HepG2 (cell line): Measurements from ENCODE around the gene FAM156B. TPM values are rescaled to one million over a fixed set of nuclear protein-coding genes. Genes with fewer than 3 reads are reported as not detected.

Source experiments
- ARNT ChIP-seq: fragments of 450-650 bp; IDR thresholded peaks from 2 replicates; pipeline ENCODE4 v1.6.1; 2017
- ARNT2 ChIP-seq: sonication (generic); formaldehyde crosslinking; IDR thresholded peaks from 2 replicates; pipeline ENCODE4 v1.8.0; 2022; ENCODE audit warnings: mild to moderate bottlenecking, low read depth, missing genetic modification reagents, moderate library complexity
- CSRNP2 ChIP-seq: sonication (generic); formaldehyde crosslinking; conservative IDR thresholded peaks from 2 replicates; pipeline ENCODE4 v1.8.0; 2022; ENCODE audit warnings: low read depth, missing genetic modification reagents
- ETV6 ChIP-seq: sonication (generic); formaldehyde crosslinking; conservative IDR thresholded peaks from 2 replicates; pipeline ENCODE4 v1.4.0; 2020; ENCODE audit warnings: missing genetic modification reagents
- KLF13 ChIP-seq: sonication (generic); formaldehyde crosslinking; IDR thresholded peaks from 2 replicates; pipeline ENCODE4 v1.4.0; 2020; ENCODE audit warnings: mild to moderate bottlenecking, missing genetic modification reagents
- MTA3 ChIP-seq: sonication (generic); formaldehyde crosslinking; IDR thresholded peaks from 2 replicates; pipeline ENCODE4 v1.4.0; 2020; ENCODE audit warnings: missing genetic modification reagents
- MXI1 ChIP-seq: IDR thresholded peaks from 3 replicates; pipeline ENCODE4 v1.6.1; 2012; ENCODE audit warnings: low read depth, low read length, inconsistent platforms, borderline replicate concordance
- NR2F1 ChIP-seq, 2 experiments: fragments of 450-650 bp in 1 of 2; formaldehyde crosslinking in 1 of 2; IDR thresholded peaks; 2 replicates each; pipeline versions ENCODE4 v1.5.0 to v1.6.1; 2016 to 2020; ENCODE audit warnings: mild to moderate bottlenecking in 1 of 2, missing compliant biosample characterization in 1 of 2, missing genetic modification reagents in 1 of 2, moderate library complexity in 1 of 2
- RCOR2 ChIP-seq: IDR thresholded peaks from 2 replicates; pipeline ENCODE4 v1.6.1; 2016; ENCODE audit warnings: missing biosample characterization, missing genetic modification reagents
- THRA ChIP-seq: sonication (generic); formaldehyde crosslinking; IDR thresholded peaks from 2 replicates; pipeline ENCODE4 v1.4.0; 2020; ENCODE audit warnings: missing genetic modification reagents, borderline replicate concordance
- TMF1 ChIP-seq: sonication (generic); formaldehyde crosslinking; IDR thresholded peaks from 2 replicates; pipeline ENCODE4 v1.8.1; 2022; ENCODE audit warnings: low read depth, missing genetic modification reagents
- TP53 ChIP-seq: sonication (generic); formaldehyde crosslinking; conservative IDR thresholded peaks from 2 replicates; pipeline ENCODE4 v1.4.0; 2020; ENCODE audit warnings: missing genetic modification reagents
- ZBTB38 ChIP-seq: sonication (generic); formaldehyde crosslinking; IDR thresholded peaks from 2 replicates; pipeline ENCODE4 v1.5.1; 2020; ENCODE audit warnings: mild to moderate bottlenecking, missing genetic modification reagents
- ZFY ChIP-seq: sonication (generic); formaldehyde crosslinking; IDR thresholded peaks from 2 replicates; pipeline ENCODE4 v1.4.0; 2020; ENCODE audit warnings: missing genetic modification reagents
- ZNF432 ChIP-seq: sonication (generic); formaldehyde crosslinking; IDR thresholded peaks from 2 replicates; pipeline ENCODE4 v1.5.0; 2020; ENCODE audit warnings: missing genetic modification reagents, mild to moderate bottlenecking, borderline replicate concordance
- ZNF549 ChIP-seq: sonication (generic); formaldehyde crosslinking; IDR thresholded peaks from 2 replicates; pipeline ENCODE4 v1.5.0; 2020; ENCODE audit warnings: missing genetic modification reagents
- ZNF724P ChIP-seq: sonication (generic); formaldehyde crosslinking; IDR thresholded peaks from 2 replicates; pipeline ENCODE4 v1.8.0; 2022; ENCODE audit warnings: missing genetic modification reagents, borderline replicate concordance
- ZNF746 ChIP-seq: sonication (generic); formaldehyde crosslinking; IDR thresholded peaks from 2 replicates; pipeline ENCODE4 v1.8.0; 2022; ENCODE audit warnings: mild to moderate bottlenecking, missing genetic modification reagents
- ZSCAN20 ChIP-seq: sonication (generic); formaldehyde crosslinking; IDR thresholded peaks from 2 replicates; pipeline ENCODE4 v1.4.0; 2020; ENCODE audit warnings: missing genetic modification reagents, mild to moderate bottlenecking, borderline replicate concordance
- polyA plus RNA-seq, 8 experiments: library from polyadenylated mRNA; depleted of rRNA in 3 of 8; stranded (reverse) in 7 of 8; unstranded in 1 of 8; fragments of >200 nt; fragmentation: Illumina TruSeq in 4 of 8; extraction: Trizol in 4 of 8; gene quantifications; 2 replicates each; pipeline versions ENCODE4 v1.2.1 to v1.2.3, GENCODE V29; 2011 to 2016; ENCODE audit warnings: low read depth in 4 of 8, missing spikeins in 1 of 8, mixed read lengths in 1 of 8; ENCODE audit not compliant: insufficient read depth in 1 of 8
- total RNA-seq, 5 experiments: library from RNA; depleted of rRNA; stranded (reverse); fragments of >200 nt; fragmentation: Illumina TruSeq; extraction: Trizol; gene quantifications; 2 replicates each; pipeline ENCODE4 v1.2.3, GENCODE V29; 2016; ENCODE audit warnings: low read depth in 1 of 5
- TF ChIP-seq, protein P1 (sequence below): sonication (generic); formaldehyde crosslinking; IDR thresholded peaks from 2 replicates; pipeline ENCODE4 v1.5.0; 2020; ENCODE audit warnings: mild to moderate bottlenecking, missing genetic modification reagents, moderate library complexity
- TF ChIP-seq, protein P2 (sequence below): sonication (generic); formaldehyde crosslinking; IDR thresholded peaks from 2 replicates; pipeline ENCODE4 v1.4.0; 2020; ENCODE audit warnings: mild to moderate bottlenecking, missing genetic modification reagents
- TF ChIP-seq, protein P3 (sequence below): sonication (generic); formaldehyde crosslinking; IDR thresholded peaks from 2 replicates; pipeline ENCODE4 v1.5.0; 2020; ENCODE audit warnings: missing genetic modification reagents, mild to moderate bottlenecking, borderline replicate concordance

Gene FAM156B
- total and polyA plus RNA-seq, 2 of the 13 experiments (the other 11 are each of a cell fraction or from before 2014, with no cell fraction given) = 7.8 to 82.1 TPM

DNA sequence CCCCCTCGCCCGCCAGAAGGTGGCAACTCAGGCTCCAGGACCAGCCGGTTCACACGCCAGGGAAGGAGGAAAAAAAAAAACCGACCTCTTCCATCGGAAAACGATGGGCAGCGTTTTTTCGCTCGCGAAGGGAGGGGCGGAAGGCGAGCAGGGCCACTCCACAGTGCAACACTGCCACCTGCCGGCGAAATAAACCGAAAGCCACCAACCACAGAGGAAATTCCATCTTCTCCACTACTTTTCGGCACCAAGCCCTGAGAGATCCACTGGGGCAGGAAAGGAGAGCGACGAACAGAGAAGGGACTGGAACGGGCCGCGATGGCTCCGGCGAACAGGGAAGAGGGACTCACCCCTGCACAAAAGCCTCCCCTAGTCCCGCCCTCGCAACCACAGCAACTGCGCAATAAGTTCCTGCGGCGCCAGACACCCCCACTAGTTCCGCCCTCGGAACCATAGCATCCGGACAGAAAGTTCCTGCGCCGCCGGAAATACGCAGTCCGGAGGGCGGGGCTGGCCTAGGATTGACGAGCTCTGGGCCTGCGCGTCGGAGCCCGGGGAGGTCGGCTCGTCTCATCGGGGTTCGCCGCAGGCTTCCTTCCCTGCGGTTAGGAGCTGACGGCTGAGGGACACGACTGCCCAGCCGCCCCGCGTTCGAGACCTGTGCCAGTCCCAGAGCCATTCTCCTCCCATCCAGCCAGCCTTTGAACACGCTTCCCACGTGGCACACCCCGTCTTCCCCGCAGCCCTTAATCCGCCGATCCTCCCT, 37.8 kb downstream of the FAM156B start (continued):
- TF ChIP-seq, protein P1, sequence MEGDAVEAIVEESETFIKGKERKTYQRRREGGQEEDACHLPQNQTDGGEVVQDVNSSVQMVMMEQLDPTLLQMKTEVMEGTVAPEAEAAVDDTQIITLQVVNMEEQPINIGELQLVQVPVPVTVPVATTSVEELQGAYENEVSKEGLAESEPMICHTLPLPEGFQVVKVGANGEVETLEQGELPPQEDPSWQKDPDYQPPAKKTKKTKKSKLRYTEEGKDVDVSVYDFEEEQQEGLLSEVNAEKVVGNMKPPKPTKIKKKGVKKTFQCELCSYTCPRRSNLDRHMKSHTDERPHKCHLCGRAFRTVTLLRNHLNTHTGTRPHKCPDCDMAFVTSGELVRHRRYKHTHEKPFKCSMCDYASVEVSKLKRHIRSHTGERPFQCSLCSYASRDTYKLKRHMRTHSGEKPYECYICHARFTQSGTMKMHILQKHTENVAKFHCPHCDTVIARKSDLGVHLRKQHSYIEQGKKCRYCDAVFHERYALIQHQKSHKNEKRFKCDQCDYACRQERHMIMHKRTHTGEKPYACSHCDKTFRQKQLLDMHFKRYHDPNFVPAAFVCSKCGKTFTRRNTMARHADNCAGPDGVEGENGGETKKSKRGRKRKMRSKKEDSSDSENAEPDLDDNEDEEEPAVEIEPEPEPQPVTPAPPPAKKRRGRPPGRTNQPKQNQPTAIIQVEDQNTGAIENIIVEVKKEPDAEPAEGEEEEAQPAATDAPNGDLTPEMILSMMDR (CRISPR knock-in tag) = peak; percentile 91
- TF ChIP-seq ZBTB38 (no peak), MTA3 (CRISPR knock-in tag) (no peak), THRA (CRISPR knock-in tag) (no peak; the same call in 1 of the 2 replicates), KLF13 (CRISPR knock-in tag) (no peak), CSRNP2 (CRISPR knock-in tag) (no peak), ZSCAN20 (CRISPR knock-in tag) (no peak), MXI1 (peak; percentile 24; the same call in 1 of the 3 replicates), TMF1 (CRISPR knock-in tag) (no peak), ARNT (no peak), ZFY (CRISPR knock-in tag) (peak; percentile 64; the same call in 1 of the 2 replicates), TP53 (CRISPR knock-in tag) (no peak), NR2F1 (CRISPR knock-in tag; IDR thresholded peaks at IDR 0.05) (no peak), RCOR2 (CRISPR knock-in tag) (no peak), ZNF432 (CRISPR knock-in tag) (no peak), ZNF549 (CRISPR knock-in tag) (no peak), ZNF746 (CRISPR knock-in tag) (no peak), ETV6 (CRISPR knock-in tag) (no peak), ARNT2 (CRISPR knock-in tag) (peak; percentile 28; the same call in 1 of the 2 replicates), ZNF724P (CRISPR knock-in tag) (no peak)
- TF ChIP-seq, protein P2, sequence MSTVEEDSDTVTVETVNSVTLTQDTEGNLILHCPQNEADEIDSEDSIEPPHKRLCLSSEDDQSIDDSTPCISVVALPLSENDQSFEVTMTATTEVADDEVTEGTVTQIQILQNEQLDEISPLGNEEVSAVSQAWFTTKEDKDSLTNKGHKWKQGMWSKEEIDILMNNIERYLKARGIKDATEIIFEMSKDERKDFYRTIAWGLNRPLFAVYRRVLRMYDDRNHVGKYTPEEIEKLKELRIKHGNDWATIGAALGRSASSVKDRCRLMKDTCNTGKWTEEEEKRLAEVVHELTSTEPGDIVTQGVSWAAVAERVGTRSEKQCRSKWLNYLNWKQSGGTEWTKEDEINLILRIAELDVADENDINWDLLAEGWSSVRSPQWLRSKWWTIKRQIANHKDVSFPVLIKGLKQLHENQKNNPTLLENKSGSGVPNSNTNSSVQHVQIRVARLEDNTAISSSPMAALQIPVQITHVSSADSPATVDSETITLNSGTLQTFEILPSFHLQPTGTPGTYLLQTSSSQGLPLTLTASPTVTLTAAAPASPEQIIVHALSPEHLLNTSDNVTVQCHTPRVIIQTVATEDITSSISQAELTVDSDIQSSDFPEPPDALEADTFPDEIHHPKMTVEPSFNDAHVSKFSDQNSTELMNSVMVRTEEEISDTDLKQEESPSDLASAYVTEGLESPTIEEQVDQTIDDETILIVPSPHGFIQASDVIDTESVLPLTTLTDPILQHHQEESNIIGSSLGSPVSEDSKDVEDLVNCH (CRISPR knock-in tag) = no peak
- TF ChIP-seq, protein P3, sequence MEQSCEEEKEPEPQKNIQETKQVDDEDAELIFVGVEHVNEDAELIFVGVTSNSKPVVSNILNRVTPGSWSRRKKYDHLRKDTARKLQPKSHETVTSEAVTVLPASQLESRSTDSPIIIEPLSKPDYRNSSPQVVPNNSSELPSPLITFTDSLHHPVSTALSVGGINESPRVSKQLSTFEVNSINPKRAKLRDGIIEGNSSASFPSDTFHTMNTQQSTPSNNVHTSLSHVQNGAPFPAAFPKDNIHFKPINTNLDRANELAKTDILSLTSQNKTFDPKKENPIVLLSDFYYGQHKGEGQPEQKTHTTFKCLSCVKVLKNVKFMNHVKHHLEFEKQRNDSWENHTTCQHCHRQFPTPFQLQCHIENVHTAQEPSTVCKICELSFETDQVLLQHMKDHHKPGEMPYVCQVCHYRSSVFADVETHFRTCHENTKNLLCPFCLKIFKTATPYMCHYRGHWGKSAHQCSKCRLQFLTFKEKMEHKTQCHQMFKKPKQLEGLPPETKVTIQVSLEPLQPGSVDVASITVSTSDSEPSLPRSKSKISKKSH (CRISPR knock-in tag) = no peak
